B cell (primary cell): ENCODE measurements around the gene IMPDH2. TPM values are rescaled to one million over a fixed set of nuclear protein-coding genes. Genes with fewer than 3 reads are reported as not detected.

Experiments
- ATAC-seq: fragments of 200-7000 bp; cut with Tn5 transposase; one replicate; pipeline ENCODE4 v1.10.0; 2021; ENCODE audit warnings: low read depth, mild to moderate bottlenecking, moderate number of reproducible peaks, moderate library complexity
- CTCF ChIA-PET: fragments of 350-600 bp; sonication (Branson Sonifier 250); formaldehyde crosslinking; loops from one replicate; lab custom pipeline; 2021; ENCODE audit warnings: antibody characterized with exemption, inconsistent platforms; lab: Charles Lee
- POLR2A ChIA-PET: fragments of 350-600 bp; sonication (Branson Sonifier 250); formaldehyde crosslinking; loops from one replicate; lab custom pipeline; 2021; ENCODE audit warnings: antibody characterized with exemption; lab: Charles Lee
- DNase-seq: peaks from one replicate; pipeline ENCODE4 v3.0.0; 2013
- H2AFZ ChIP-seq: 2 replicates; pipeline ENCODE4 v1.6.1; 2012; ENCODE audit warnings: mild to moderate bottlenecking, low read depth, low read length; ENCODE audit not compliant: insufficient read depth, poor library complexity, severe bottlenecking
- H3K27ac ChIP-seq, 2 donors: 1 replicate in 1 of 2; 2 replicates in 1 of 2; pipeline ENCODE4 v1.5.1; 2012 to 2013; ENCODE audit warnings: low read length in 2 of 2, mild to moderate bottlenecking in 2 of 2, moderate library complexity in 1 of 2
- H3K27me3 ChIP-seq, 4 experiments: fragments of 200-600 bp in 1 of 4; sonication (generic) in 1 of 4; replicated peaks in 1 of 4; 1 replicate in 2 of 4; 2 replicates in 2 of 4; pipeline versions ENCODE4 v1.6.1 to v1.7.0; 2013 to 2016; ENCODE audit warnings: low read length in 3 of 4, mild to moderate bottlenecking in 2 of 4, mixed read lengths in 1 of 4, moderate library complexity in 1 of 4; ENCODE audit not compliant: insufficient read depth in 4 of 4, control insufficient read depth in 3 of 4; ENCODE audit errors: control extremely low read depth in 1 of 4
- H3K36me3 ChIP-seq, 2 experiments: replicated peaks in 1 of 2; 1 replicate in 1 of 2; 2 replicates in 1 of 2; pipeline versions ENCODE4 v1.6.1 to v1.7.1; 2013; ENCODE audit warnings: low read length in 1 of 2; ENCODE audit not compliant: insufficient read depth in 2 of 2, control insufficient read depth in 1 of 2; ENCODE audit errors: control extremely low read depth in 1 of 2, extremely low read depth in 1 of 2
- H3K4me1 ChIP-seq, 2 donors: fragments of 200-600 bp in 1 of 2; sonication (generic) in 1 of 2; 1 replicate in 1 of 2; 2 replicates in 1 of 2; pipeline versions ENCODE4 v1.5.1 to v1.6.1; 2013 to 2017; ENCODE audit warnings: low read length in 2 of 2; ENCODE audit not compliant: control insufficient read depth in 2 of 2, insufficient read depth in 2 of 2
- H3K4me2 ChIP-seq: replicated peaks from 2 replicates; pipeline ENCODE3; 2012; ENCODE audit warnings: mild to moderate bottlenecking, low read depth, low read length; ENCODE audit not compliant: poor library complexity, severe bottlenecking
- H3K4me3 ChIP-seq, 5 experiments: fragments of 200-600 bp in 1 of 5; sonication (generic) in 1 of 5; 1 replicate in 3 of 5; 2 replicates in 2 of 5; pipeline versions ENCODE4 v1.5.1 to v1.7.0; 2011 to 2016; ENCODE audit warnings: low read length in 4 of 5, mild to moderate bottlenecking in 4 of 5, low read depth in 2 of 5, control low read depth in 1 of 5, moderate library complexity in 1 of 5; ENCODE audit not compliant: insufficient read depth in 1 of 5; ENCODE audit errors: control extremely low read depth in 1 of 5, extremely low read depth in 1 of 5
- H3K79me2 ChIP-seq: fragments of 200-600 bp; sonication (generic); one replicate; pipeline ENCODE4 v1.6.0; 2016; ENCODE audit warnings: low read length; ENCODE audit not compliant: control insufficient read depth, insufficient read depth
- H3K9ac ChIP-seq: fragments of 200-600 bp; sonication (generic); 2 replicates; pipeline ENCODE4 v1.6.1; 2017; ENCODE audit warnings: mild to moderate bottlenecking, low read length, moderate library complexity
- H3K9me3 ChIP-seq, 3 donors: one replicate each; pipeline versions ENCODE4 v1.6.1 to v1.7.1; 2013; ENCODE audit warnings: low read length in 2 of 3; ENCODE audit not compliant: control insufficient read depth in 2 of 3, insufficient read depth in 1 of 3; ENCODE audit errors: control extremely low read depth in 1 of 3
- H4K20me1 ChIP-seq: 2 replicates; pipeline ENCODE4 v1.6.0; 2012; ENCODE audit warnings: mild to moderate bottlenecking, low read length; ENCODE audit not compliant: insufficient read depth, control insufficient read depth, poor library complexity, severe bottlenecking
- H3K27ac Mint-ChIP-seq: one replicate; pipeline ENCODE4 v1.8.0; 2021; ENCODE audit warnings: mixed read lengths
- H3K27me3 Mint-ChIP-seq: one replicate; pipeline ENCODE4 v1.8.0; 2021; ENCODE audit warnings: mixed read lengths
- H3K4me1 Mint-ChIP-seq: one replicate; pipeline ENCODE4 v1.8.0; 2021; ENCODE audit warnings: mixed read lengths
- H3K4me3 Mint-ChIP-seq: one replicate; pipeline ENCODE4 v1.8.0; 2021; ENCODE audit warnings: mixed read lengths
- H3K9me3 Mint-ChIP-seq: one replicate; pipeline ENCODE4 v1.8.0; 2022; ENCODE audit warnings: mixed read lengths; ENCODE audit not compliant: insufficient read depth
- EZH2 ChIP-seq: IDR thresholded peaks from 2 replicates; pipeline ENCODE4 v1.6.1; 2012; ENCODE audit warnings: borderline replicate concordance, low read depth, mild to moderate bottlenecking, moderate library complexity, low read length; ENCODE audit not compliant: insufficient read depth, poor library complexity, severe bottlenecking
- WGBS: methylation state at CpG from one replicate; pipeline ENCODE4 v1.1.5; 2013; ENCODE audit warnings: missing lambda C conversion rate; ENCODE audit not compliant: insufficient coverage; 5-methylcytosine and 5-hydroxymethylcytosine counted together
- intact Hi-C: fragments of 100-400 bp; cut with micrococcal nuclease; formaldehyde crosslinking; loops from one replicate; pipeline ENCODE4 v1.10.0; 2022
- polyA plus RNA-seq: library from polyadenylated mRNA; depleted of rRNA; stranded (reverse); fragments of >200 nt; gene quantifications from 2 replicates; pipeline ENCODE4 v1.2.3, GENCODE V29; 2012
- total RNA-seq, 2 donors: library from RNA; stranded (reverse); fragments of 120-200 nt in 1 of 2; gene quantifications; 1 replicate in 1 of 2; 2 replicates in 1 of 2; pipeline versions ENCODE4 v1.2.3 to v1.2.4, GENCODE V29; 2013 to 2022
- TF ChIP-seq, protein P1 (sequence below): fragments of 200-600 bp; IDR thresholded peaks from one replicate; pipeline ENCODE4 v1.8.0; 2022; ENCODE audit warnings: antibody characterized with exemption, mild to moderate bottlenecking

The IMPDH2 gene
- total and polyA plus RNA-seq, 2 donors (not counting 1 experiment from before 2014, with no cell fraction given): 171 to 193 TPM

- H3K4me1 Mint-ChIP-seq: peaks cover 20% of the 10 kb centered on the region
- no peak overlapping the region for H3K4me3 Mint-ChIP-seq
- no peaks in the 10 kb centered on the region for H3K9me3 Mint-ChIP-seq
- Histone ChIP-seq H3K27me3 (no peaks in the 10 kb centered on the region), H3K9me3 (no peaks in the 10 kb centered on the region), H3K4me1 (peaks cover 11 to 20% of the 10 kb centered on the region in 2 donors), H3K9ac (no peak overlapping the region), H2AFZ (no peak overlapping the region), H3K36me3 (peaks cover 18 to 56% of the 10 kb centered on the region in 2 experiments), H3K79me2 (peaks cover 33% of the 10 kb centered on the region), H3K4me3 (no peak overlapping the region), H3K27ac (no peak overlapping the region), H3K4me2 (no peak overlapping the region), H4K20me1 (no peaks in the 10 kb centered on the region)
- ATAC-seq (no peak), DNase-seq (no peak)
- CTCF ChIA-PET: interaction anchor here (0.6 to 2.3 kb wide), 2 partner anchors 11 to 45 kb away, joined by 5 to 10 read pairs; partner anchors contain the start of gene NDUFAF3
- intact Hi-C loops: no loop called here
- whole genome bisulfite sequencing: 93% methylated on average over 3 of the region's 6 CpGs
- TF ChIP-seq, protein P1, sequence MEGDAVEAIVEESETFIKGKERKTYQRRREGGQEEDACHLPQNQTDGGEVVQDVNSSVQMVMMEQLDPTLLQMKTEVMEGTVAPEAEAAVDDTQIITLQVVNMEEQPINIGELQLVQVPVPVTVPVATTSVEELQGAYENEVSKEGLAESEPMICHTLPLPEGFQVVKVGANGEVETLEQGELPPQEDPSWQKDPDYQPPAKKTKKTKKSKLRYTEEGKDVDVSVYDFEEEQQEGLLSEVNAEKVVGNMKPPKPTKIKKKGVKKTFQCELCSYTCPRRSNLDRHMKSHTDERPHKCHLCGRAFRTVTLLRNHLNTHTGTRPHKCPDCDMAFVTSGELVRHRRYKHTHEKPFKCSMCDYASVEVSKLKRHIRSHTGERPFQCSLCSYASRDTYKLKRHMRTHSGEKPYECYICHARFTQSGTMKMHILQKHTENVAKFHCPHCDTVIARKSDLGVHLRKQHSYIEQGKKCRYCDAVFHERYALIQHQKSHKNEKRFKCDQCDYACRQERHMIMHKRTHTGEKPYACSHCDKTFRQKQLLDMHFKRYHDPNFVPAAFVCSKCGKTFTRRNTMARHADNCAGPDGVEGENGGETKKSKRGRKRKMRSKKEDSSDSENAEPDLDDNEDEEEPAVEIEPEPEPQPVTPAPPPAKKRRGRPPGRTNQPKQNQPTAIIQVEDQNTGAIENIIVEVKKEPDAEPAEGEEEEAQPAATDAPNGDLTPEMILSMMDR: no peak
- no peak for TF ChIP-seq EZH2
- H3K27me3 Mint-ChIP-seq: no peaks in the 10 kb centered on the region
- POLR2A ChIA-PET: no interaction called here
- no peak overlapping the region for H3K27ac Mint-ChIP-seq
Measured at GRCh38 chr3:49032646-49033304, 3.6 kb upstream of the IMPDH2 start.

DNA sequence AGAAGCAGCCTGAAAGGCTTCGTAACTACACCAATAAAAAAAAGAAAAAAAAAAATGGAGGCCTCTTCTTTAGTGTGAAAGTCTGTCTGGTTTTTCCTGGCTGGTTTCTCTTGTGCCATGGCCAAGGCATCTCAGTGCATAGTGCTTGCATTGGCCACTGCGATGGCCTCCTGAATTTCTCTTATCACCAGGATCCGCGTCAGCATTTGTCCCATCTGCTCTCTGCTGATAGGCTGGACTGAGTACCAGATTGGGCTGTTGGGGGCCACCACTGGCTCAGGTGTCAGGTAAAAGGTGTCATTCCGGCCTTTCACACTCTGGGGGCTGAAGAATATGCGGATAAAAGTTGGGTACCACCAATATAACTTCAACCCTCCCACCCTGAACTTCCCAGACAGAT is 1.1 kb upstream of the IMPDH2 start:
- intact Hi-C loops: no loop called here
- no peak overlapping the region for H3K4me2 ChIP-seq
- 95% methylated on average over 5 of the region's 6 CpGs for WGBS
- no peaks in the 10 kb centered on the region for H3K9me3 ChIP-seq
- H3K79me2 ChIP-seq: peaks cover 32% of the 10 kb centered on the region
- no peak overlapping the region for H3K9ac ChIP-seq
- peaks cover 37% of the 10 kb centered on the region for H3K4me1 Mint-ChIP-seq
- H3K27me3 ChIP-seq: no peaks in the 10 kb centered on the region
- no peak for ATAC-seq
- peaks cover 14 to 32% of the 10 kb centered on the region in 2 donors for H3K4me1 ChIP-seq
- TF ChIP-seq, protein P1: no peak
- TF ChIP-seq EZH2: no peak
- POLR2A ChIA-PET: no interaction called here
- no peaks in the 10 kb centered on the region for H3K9me3 Mint-ChIP-seq
- peak overlapping the region in 1 of 2 donors; percentile 92 for H3K27ac ChIP-seq
- no peak for DNase-seq
- no peak overlapping the region for H3K4me3 ChIP-seq
- peak overlapping the region; percentile 53 for H3K27ac Mint-ChIP-seq
- H2AFZ ChIP-seq: no peak overlapping the region
- no peak overlapping the region for H3K4me3 Mint-ChIP-seq
- no peaks in the 10 kb centered on the region for H3K27me3 Mint-ChIP-seq
- CTCF ChIA-PET: interaction anchor here (2.3 kb wide), 1 partner anchor 9 kb away, joined by 10 read pairs; the partner anchor contains the start of gene NDUFAF3
- no peaks in the 10 kb centered on the region for H4K20me1 ChIP-seq
- H3K36me3 ChIP-seq: peaks cover 16 to 60% of the 10 kb centered on the region in 2 experiments
